BJ (cell line): ENCODE data around the gene MOV10. TPM values are rescaled to one million over a fixed set of nuclear protein-coding genes. Genes with fewer than 3 reads are reported as not detected.

Experiments used
- CTCF ChIA-PET: fragments of 350-600 bp; formaldehyde crosslinking; extraction: SDS; loops from one replicate; lab custom pipeline; 2021; ENCODE audit warnings: antibody characterized with exemption, inconsistent platforms; lab: Yijun Ruan, JAX
- POLR2A ChIA-PET: fragments of 300-600 bp; sonication (Branson Sonifier 250); formaldehyde crosslinking; extraction: SDS; loops from one replicate; lab custom pipeline; 2021; ENCODE audit warnings: antibody characterized with exemption; lab: Charles Lee
- DNase-seq: peaks from one replicate; pipeline ENCODE4 v3.0.0-alpha.2; 2011; ENCODE audit warnings: low read depth
- H3K27me3 ChIP-seq: 2 replicates; pipeline ENCODE4 v1.6.0; 2011; ENCODE audit warnings: low read length; ENCODE audit not compliant: control insufficient read depth, insufficient read depth
- H3K36me3 ChIP-seq: 2 replicates; pipeline ENCODE4 v1.5.1; 2011; ENCODE audit warnings: low read length; ENCODE audit not compliant: control insufficient read depth, insufficient read depth
- H3K4me3 ChIP-seq: 2 replicates; pipeline ENCODE4 v1.5.1; 2011; ENCODE audit warnings: low read depth, mild to moderate bottlenecking, control low read depth, low read length
- polyA plus RNA-seq: library from polyadenylated mRNA; depleted of rRNA; stranded (reverse); fragments of >200 nt; gene quantifications from 2 replicates; pipeline ENCODE4 v1.2.3, GENCODE V29; 2011
- TF ChIP-seq, protein P1 (sequence below): IDR thresholded peaks from 2 replicates; pipeline ENCODE4 v1.5.1; 2011; ENCODE audit warnings: low read depth, mild to moderate bottlenecking, control low read depth, inconsistent platforms, low read length, moderate library complexity; ENCODE audit not compliant: insufficient read depth

Gene MOV10
- polyA plus RNA-seq, 1 experiment, result 93.7 TPM

DNA sequence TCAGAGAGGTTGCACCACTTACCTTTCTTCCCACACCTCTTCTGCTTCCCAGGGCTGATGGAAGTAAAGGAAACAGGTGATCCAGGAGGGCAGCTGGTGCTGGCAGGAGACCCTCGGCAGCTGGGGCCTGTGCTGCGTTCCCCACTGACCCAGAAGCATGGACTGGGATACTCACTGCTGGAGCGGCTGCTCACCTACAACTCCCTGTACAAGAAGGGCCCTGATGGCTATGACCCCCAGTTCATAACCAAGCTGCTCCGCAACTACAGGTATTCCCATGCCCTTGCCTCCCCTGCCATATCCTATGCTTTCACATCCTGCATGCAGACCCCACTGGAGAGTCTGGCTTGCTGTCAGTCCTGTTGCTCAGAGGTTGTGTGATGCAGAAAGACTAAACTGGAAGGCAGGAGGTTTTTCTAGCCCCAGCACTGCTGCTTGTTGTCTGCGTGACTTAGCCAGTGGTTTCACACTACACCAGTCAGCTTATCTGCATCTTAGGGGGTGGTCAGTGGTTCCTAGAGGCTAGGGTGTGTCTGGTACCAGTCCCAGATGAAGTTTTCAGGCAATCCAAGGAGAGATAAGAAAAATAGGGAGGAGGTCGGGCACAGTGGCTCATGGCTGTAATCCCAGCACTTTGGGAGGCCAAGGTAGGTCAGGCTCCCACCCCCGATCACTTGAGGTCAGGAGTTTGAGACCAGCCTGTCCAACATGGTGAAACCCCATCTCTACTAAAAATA, 22.3 kb downstream of the MOV10 start:
- TF ChIP-seq, protein P1, sequence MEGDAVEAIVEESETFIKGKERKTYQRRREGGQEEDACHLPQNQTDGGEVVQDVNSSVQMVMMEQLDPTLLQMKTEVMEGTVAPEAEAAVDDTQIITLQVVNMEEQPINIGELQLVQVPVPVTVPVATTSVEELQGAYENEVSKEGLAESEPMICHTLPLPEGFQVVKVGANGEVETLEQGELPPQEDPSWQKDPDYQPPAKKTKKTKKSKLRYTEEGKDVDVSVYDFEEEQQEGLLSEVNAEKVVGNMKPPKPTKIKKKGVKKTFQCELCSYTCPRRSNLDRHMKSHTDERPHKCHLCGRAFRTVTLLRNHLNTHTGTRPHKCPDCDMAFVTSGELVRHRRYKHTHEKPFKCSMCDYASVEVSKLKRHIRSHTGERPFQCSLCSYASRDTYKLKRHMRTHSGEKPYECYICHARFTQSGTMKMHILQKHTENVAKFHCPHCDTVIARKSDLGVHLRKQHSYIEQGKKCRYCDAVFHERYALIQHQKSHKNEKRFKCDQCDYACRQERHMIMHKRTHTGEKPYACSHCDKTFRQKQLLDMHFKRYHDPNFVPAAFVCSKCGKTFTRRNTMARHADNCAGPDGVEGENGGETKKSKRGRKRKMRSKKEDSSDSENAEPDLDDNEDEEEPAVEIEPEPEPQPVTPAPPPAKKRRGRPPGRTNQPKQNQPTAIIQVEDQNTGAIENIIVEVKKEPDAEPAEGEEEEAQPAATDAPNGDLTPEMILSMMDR, result no peak
- Histone ChIP-seq H3K4me3 (no peak overlapping the region), H3K36me3 (peaks cover 41% of the 10 kb centered on the region), H3K27me3 (no peaks in the 10 kb centered on the region)
- CTCF ChIA-PET, result no interaction called here
- POLR2A ChIA-PET, result interaction anchor here (0.6 kb wide), 1 partner anchor 216 kb away, joined by 10 read pairs; no protein-coding TSS in a partner anchor
- DNase-seq, result no peak

DNA sequence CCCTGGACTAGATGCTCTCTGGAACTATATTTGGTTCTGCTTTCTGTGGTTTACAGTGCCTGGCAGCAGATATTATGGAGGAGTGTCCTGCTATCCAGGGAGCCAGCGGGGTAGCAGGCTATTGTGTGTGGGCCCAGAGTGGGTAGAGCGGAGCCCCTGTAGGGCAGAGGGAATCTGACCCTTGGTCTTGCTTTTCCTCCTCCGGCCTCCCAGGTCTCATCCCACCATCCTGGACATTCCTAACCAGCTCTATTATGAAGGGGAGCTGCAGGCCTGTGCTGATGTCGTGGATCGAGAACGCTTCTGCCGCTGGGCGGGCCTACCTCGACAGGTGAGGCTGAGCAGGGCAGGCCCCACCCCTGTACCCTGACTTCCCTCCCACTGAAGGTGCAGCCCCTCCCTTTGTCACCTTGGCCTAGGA, 23.3 kb downstream of the MOV10 start:
- no peak for DNase-seq
- TF ChIP-seq, protein P1, result no peak
- Histone ChIP-seq H3K4me3 (no peak overlapping the region), H3K27me3 (no peaks in the 10 kb centered on the region), H3K36me3 (peaks cover 39% of the 10 kb centered on the region)
- POLR2A ChIA-PET, result no interaction called here
- CTCF ChIA-PET, result interaction anchor here (1.2 to 1.5 kb wide), 3 partner anchors 9 to 239 kb away, joined by 3 to 6 read pairs (median 5); partner anchors contain the start of gene MOV10

DNA sequence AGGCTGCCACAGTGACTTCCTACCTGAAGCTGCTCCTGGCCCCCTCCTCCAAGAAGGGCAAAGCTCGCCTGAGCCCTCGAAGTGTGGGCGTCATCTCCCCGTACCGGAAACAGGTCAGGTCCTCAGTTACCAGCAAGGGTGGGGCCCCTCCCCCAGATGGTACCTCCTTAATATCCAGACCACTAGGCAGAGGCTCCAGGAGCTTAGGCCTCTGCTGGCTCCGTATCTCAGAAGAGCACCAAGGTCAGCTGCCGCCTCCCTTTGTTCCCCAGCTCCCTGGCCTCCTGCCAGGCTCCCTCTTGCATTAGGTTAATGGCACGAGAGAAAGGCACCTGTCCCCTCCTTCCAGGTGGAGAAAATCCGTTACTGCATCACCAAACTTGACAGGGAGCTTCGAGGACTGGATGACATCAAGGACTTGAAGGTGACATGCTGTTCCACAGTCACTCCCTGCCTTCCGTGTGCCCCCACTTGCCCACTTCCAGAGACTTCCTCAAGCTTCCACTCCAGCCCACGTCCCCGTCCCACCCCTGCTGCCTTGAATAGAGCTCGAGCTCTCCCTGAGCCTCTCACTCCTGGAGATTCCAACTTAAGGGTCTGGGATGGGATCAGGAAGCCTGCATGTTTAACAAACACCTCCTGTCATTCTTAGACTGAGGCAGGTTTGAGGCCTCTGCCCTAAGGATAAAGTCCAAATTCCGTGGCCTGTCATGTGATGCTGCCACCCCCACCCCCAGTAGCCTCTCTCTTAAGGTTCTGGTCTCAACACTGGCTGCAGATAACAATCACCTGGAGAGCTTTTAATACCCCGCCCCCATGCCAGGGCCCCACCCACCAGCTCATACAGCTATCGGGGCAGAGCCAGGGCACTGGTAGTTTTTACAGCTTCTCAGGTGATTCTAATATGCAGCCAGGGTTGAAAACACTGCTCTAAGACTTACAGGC, 24.2 kb downstream of the MOV10 start:
- Histone ChIP-seq H3K27me3 (no peaks in the 10 kb centered on the region), H3K36me3 (peaks cover 46% of the 10 kb centered on the region), H3K4me3 (no peak overlapping the region)
- TF ChIP-seq, protein P1, result no peak
- POLR2A ChIA-PET, result no interaction called here
- no peak for DNase-seq
- CTCF ChIA-PET, result interaction anchor here (0.9 to 1.5 kb wide), 5 partner anchors 10 to 240 kb away, joined by 3 to 6 read pairs (median 4); partner anchors contain the start of genes MOV10 and PPM1J

DNA sequence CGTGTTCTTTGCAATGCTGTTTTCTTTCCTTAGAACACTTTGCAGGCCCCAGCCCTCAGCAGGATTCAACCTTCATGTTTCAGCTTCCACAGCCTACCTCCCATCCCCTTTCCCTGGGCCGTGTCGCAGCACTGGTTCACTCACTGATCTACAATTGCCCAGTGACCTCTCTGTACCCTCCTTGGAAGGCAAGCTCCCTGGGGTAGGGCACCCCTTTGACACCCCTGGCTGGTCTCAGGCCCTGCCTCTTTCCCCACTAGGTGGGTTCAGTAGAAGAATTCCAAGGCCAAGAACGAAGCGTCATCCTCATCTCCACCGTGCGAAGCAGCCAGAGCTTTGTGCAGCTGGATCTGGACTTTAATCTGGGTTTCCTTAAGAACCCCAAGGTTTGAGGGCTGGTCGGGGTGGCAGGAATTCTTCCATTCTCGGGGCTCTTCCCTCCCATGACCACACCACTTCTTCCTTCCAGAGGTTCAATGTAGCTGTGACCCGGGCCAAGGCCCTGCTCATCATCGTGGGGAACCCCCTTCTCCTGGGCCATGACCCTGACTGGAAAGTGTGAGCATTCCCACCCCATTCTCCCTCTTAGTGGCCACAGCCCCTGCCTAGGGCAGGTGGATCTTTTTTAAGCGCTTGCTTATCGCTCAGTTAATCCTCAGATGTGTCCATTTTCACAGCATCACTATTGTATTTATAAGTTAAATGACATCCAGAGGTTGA, 25.1 kb downstream of the MOV10 start:
- CTCF ChIA-PET, result interaction anchor here (0.9 to 1.5 kb wide), 5 partner anchors 10 to 26 kb away, joined by 3 to 6 read pairs (median 4); partner anchors contain the start of genes MOV10 and PPM1J
- no peaks in the 10 kb centered on the region for H3K27me3 ChIP-seq
- DNase-seq, result no peak
- TF ChIP-seq, protein P1, result no peak
- peaks cover 41% of the 10 kb centered on the region for H3K36me3 ChIP-seq
- no peak overlapping the region for H3K4me3 ChIP-seq
- POLR2A ChIA-PET, result no interaction called here
